HL-60/S4 treated with phorbol 12-myristate 13-acetate at 8.2 ng/mL for 4 days and 3 days (cell line): ENCODE measurements around the gene KIAA0930.
"Not testable (repeated sequence)": the region's sequence is repeated elsewhere in the genome, so short reads cannot be mapped to it uniquely, and the experiment has no call there.

ENCODE experiments used
- in situ Hi-C: fragments of 300-500 bp; cut with MboI; formaldehyde crosslinking; loops from 2 replicates; pipeline ENCODE4 v1.15.0; 2022; ENCODE audit warnings: low sequenced_read_pairs

Gene KIAA0930

GRCh38 chr22:45263463-45264269, 23.0 kb upstream of the KIAA0930 start:
- in situ Hi-C loops: loop anchor here (10.0 kb wide), 1 partner anchor 161 kb away; no protein-coding TSS in a partner anchor

GRCh38 chr22:45262931-45263462, 22.3 kb upstream of the KIAA0930 start:
- in situ Hi-C loops: loop anchor here (10.0 kb wide), 1 partner anchor 162 kb away; no protein-coding TSS in a partner anchor

GRCh38 chr22:45262195-45262930, 21.7 kb upstream of the KIAA0930 start:
- in situ Hi-C loops: loop anchor here (10.0 kb wide), 1 partner anchor 162 kb away; no protein-coding TSS in a partner anchor

GRCh38 chr22:45261407-45262088, 20.9 kb upstream of the KIAA0930 start:
- in situ Hi-C loops: loop anchor here (10.0 kb wide), 1 partner anchor 163 kb away; no protein-coding TSS in a partner anchor

GRCh38 chr22:45260395-45260759, 19.7 kb upstream of the KIAA0930 start:
- in situ Hi-C loops: loop anchor here (10.0 kb wide), 1 partner anchor 164 kb away; no protein-coding TSS in a partner anchor

GRCh38 chr22:45259754-45260394, 19.2 kb upstream of the KIAA0930 start:
- in situ Hi-C loops: loop anchor here (10.0 kb wide), 1 partner anchor 165 kb away; no protein-coding TSS in a partner anchor

GRCh38 chr22:45257941-45258340, 17.2 kb upstream of the KIAA0930 start:
- in situ Hi-C loops: not testable (repeated sequence)

GRCh38 chr22:45254789-45255278, 14.1 kb upstream of the KIAA0930 start:
- in situ Hi-C loops: no loop called here

GRCh38 chr22:45254388-45254787, 13.7 kb upstream of the KIAA0930 start:
- in situ Hi-C loops: no loop called here

GRCh38 chr22:45253039-45253641, 12.4 kb upstream of the KIAA0930 start:
- in situ Hi-C loops: no loop called here

- in situ Hi-C loops: no loop called here
Observed at GRCh38 chr22:45251825-45252224, 11.1 kb upstream of the KIAA0930 start.

GRCh38 chr22:45248832-45249561, 8.3 kb upstream of the KIAA0930 start:
- in situ Hi-C loops: no loop called here

- in situ Hi-C loops: no loop called here
Observed at GRCh38 chr22:45246060-45246985, 5.6 kb upstream of the KIAA0930 start.

GRCh38 chr22:45244916-45245315, 4.2 kb upstream of the KIAA0930 start:
- in situ Hi-C loops: no loop called here

GRCh38 chr22:45242778-45243191, 2.1 kb upstream of the KIAA0930 start:
- in situ Hi-C loops: no loop called here

- in situ Hi-C loops: no loop called here
Observed at GRCh38 chr22:45240104-45240809, 437 bp downstream of the KIAA0930 start.

- in situ Hi-C loops: no loop called here
Observed at GRCh38 chr22:45239681-45240051, 1.0 kb downstream of the KIAA0930 start.
